Karpas-422 (cell line): Measurements from ENCODE around the gene LRBA. TPM values are rescaled to one million over a fixed set of nuclear protein-coding genes. Genes with fewer than 3 reads are reported as not detected.

ENCODE experiments used
- DNase-seq: peaks from one replicate; pipeline ENCODE4 v3.0.0-alpha.2; 2015
- H2AFZ ChIP-seq: fragments of 200-600 bp; sonication (generic); 2 replicates; pipeline ENCODE4 v1.6.1; 2014; ENCODE audit warnings: antibody characterized with exemption, low read length, mixed read lengths
- H3K27ac ChIP-seq: fragments of 200-600 bp; sonication (generic); 2 replicates; pipeline ENCODE4 v1.5.1; 2014; ENCODE audit warnings: mild to moderate bottlenecking, low read length, moderate library complexity
- H3K27me3 ChIP-seq: fragments of 200-600 bp; sonication (generic); 2 replicates; pipeline ENCODE4 v1.6.1; 2014; ENCODE audit warnings: low read length, mixed read lengths
- H3K36me3 ChIP-seq: fragments of 200-600 bp; sonication (generic); 2 replicates; pipeline ENCODE4 v1.6.1; 2014; ENCODE audit warnings: low read length, mixed read lengths; ENCODE audit not compliant: insufficient read depth
- H3K4me1 ChIP-seq: fragments of 200-600 bp; sonication (generic); 2 replicates; pipeline ENCODE4 v1.6.1; 2014; ENCODE audit warnings: mild to moderate bottlenecking, low read length, mixed read lengths
- H3K4me2 ChIP-seq: fragments of 200-600 bp; sonication (generic); 2 replicates; pipeline ENCODE4 v1.6.1; 2014; ENCODE audit warnings: low read length, low read depth, mild to moderate bottlenecking; ENCODE audit not compliant: poor library complexity, severe bottlenecking
- H3K4me3 ChIP-seq: fragments of 200-600 bp; sonication (generic); 2 replicates; pipeline ENCODE4 v1.5.1; 2014; ENCODE audit warnings: mild to moderate bottlenecking, antibody characterized with exemption, low read length, mixed read lengths
- H3K79me2 ChIP-seq: fragments of 200-600 bp; sonication (generic); 2 replicates; pipeline ENCODE4 v1.6.1; 2014; ENCODE audit warnings: mild to moderate bottlenecking, low read length, mixed read lengths
- H3K9ac ChIP-seq: fragments of 200-600 bp; sonication (generic); 2 replicates; pipeline ENCODE4 v1.6.0; 2014; ENCODE audit warnings: low read length
- H3K9me2 ChIP-seq: fragments of 200-600 bp; sonication (generic), shearing (Covaris generic); replicated peaks from 2 replicates; pipeline ENCODE4 v1.6.0; 2014; ENCODE audit warnings: mild to moderate bottlenecking, low read length, moderate library complexity; ENCODE audit not compliant: insufficient read depth
- H3K9me3 ChIP-seq: fragments of 300-700, 200-600 bp; sonication (generic); 2 replicates; pipeline ENCODE4 v1.6.1; 2014; ENCODE audit warnings: low read length, mixed read lengths
- H4K20me1 ChIP-seq: fragments of 200-600 bp; sonication (generic); 2 replicates; pipeline ENCODE4 v1.6.1; 2014; ENCODE audit warnings: mild to moderate bottlenecking, antibody characterized with exemption, low read length, low read depth; ENCODE audit not compliant: insufficient read depth
- total RNA-seq: library from RNA; depleted of rRNA; stranded (reverse); fragments of >200 nt; shearing (Covaris generic); gene quantifications from 2 replicates; pipeline ENCODE4 v1.2.3, GENCODE V29; 2014; ENCODE audit warnings: low replicate concordance

The LRBA gene
- total RNA-seq, 1 experiment from 2014 or later = 131 TPM

GRCh38 chr4:151045907-151046306, 30.8 kb upstream of the LRBA start:
- H3K36me3 ChIP-seq = no peaks in the 10 kb centered on the region
- H3K9ac ChIP-seq = no peak overlapping the region
- H3K27me3 ChIP-seq = no peaks in the 10 kb centered on the region
- H3K4me2 ChIP-seq = no peak overlapping the region
- no peak overlapping the region for H3K27ac ChIP-seq
- peak; percentile 68 for DNase-seq
- no peaks in the 10 kb centered on the region for H3K9me3 ChIP-seq
- H3K79me2 ChIP-seq = no peaks in the 10 kb centered on the region
- no peaks in the 10 kb centered on the region for H4K20me1 ChIP-seq
- H3K4me3 ChIP-seq = no peak overlapping the region
- no peaks in the 10 kb centered on the region for H3K9me2 ChIP-seq
- no peaks in the 10 kb centered on the region for H3K4me1 ChIP-seq
- H2AFZ ChIP-seq = no peak overlapping the region

- H3K4me3 ChIP-seq = no peak overlapping the region
- H2AFZ ChIP-seq = no peak overlapping the region
- no peak overlapping the region for H3K9ac ChIP-seq
- peaks cover under 1% of the 10 kb centered on the region; the same call in 1 of the 2 replicates for H3K9me2 ChIP-seq
- H3K4me2 ChIP-seq = no peak overlapping the region
- H3K79me2 ChIP-seq = no peaks in the 10 kb centered on the region
- no peak overlapping the region for H3K27ac ChIP-seq
- no peaks in the 10 kb centered on the region for H4K20me1 ChIP-seq
- no peaks in the 10 kb centered on the region for H3K4me1 ChIP-seq
- DNase-seq = no peak
- no peaks in the 10 kb centered on the region for H3K27me3 ChIP-seq
- no peaks in the 10 kb centered on the region for H3K36me3 ChIP-seq
- no peaks in the 10 kb centered on the region for H3K9me3 ChIP-seq
Measured at GRCh38 chr4:151043803-151044515, 28.9 kb upstream of the LRBA start.

- no peaks in the 10 kb centered on the region for H3K4me1 ChIP-seq
- H3K79me2 ChIP-seq = no peaks in the 10 kb centered on the region
- H4K20me1 ChIP-seq = no peaks in the 10 kb centered on the region
- H3K9me2 ChIP-seq = peaks cover 8% of the 10 kb centered on the region; the same call in 1 of the 2 replicates
- no peak overlapping the region for H3K9ac ChIP-seq
- H3K9me3 ChIP-seq = no peaks in the 10 kb centered on the region
- H3K36me3 ChIP-seq = no peaks in the 10 kb centered on the region
- DNase-seq = no peak
- H3K27me3 ChIP-seq = no peaks in the 10 kb centered on the region
- H3K27ac ChIP-seq = no peak overlapping the region
- H3K4me3 ChIP-seq = no peak overlapping the region
- no peak overlapping the region for H3K4me2 ChIP-seq
- H2AFZ ChIP-seq = no peak overlapping the region
Measured at GRCh38 chr4:151039733-151040132, 24.6 kb upstream of the LRBA start.

- Histone ChIP-seq H3K4me3 (no peak overlapping the region), H3K79me2 (no peaks in the 10 kb centered on the region), H2AFZ (no peak overlapping the region), H3K27ac (no peak overlapping the region), H3K9ac (no peak overlapping the region), H3K9me2 (peaks cover 8% of the 10 kb centered on the region; the same call in 1 of the 2 replicates), H4K20me1 (no peaks in the 10 kb centered on the region), H3K27me3 (no peaks in the 10 kb centered on the region), H3K9me3 (no peaks in the 10 kb centered on the region), H3K4me2 (no peak overlapping the region), H3K4me1 (no peaks in the 10 kb centered on the region), H3K36me3 (no peaks in the 10 kb centered on the region)
- no peak for DNase-seq
Measured at GRCh38 chr4:151038452-151039157, 23.5 kb upstream of the LRBA start.

GRCh38 chr4:151035911-151036310, 20.8 kb upstream of the LRBA start:
- Histone ChIP-seq H3K9me2 (peaks cover 8% of the 10 kb centered on the region; the same call in 1 of the 2 replicates), H3K79me2 (no peaks in the 10 kb centered on the region), H3K9me3 (no peaks in the 10 kb centered on the region), H3K4me3 (no peak overlapping the region), H3K27me3 (no peaks in the 10 kb centered on the region), H4K20me1 (no peaks in the 10 kb centered on the region), H3K4me1 (peaks cover 6% of the 10 kb centered on the region; the same call in 1 of the 2 replicates), H3K9ac (no peak overlapping the region), H2AFZ (no peak overlapping the region), H3K27ac (no peak overlapping the region), H3K4me2 (no peak overlapping the region), H3K36me3 (no peaks in the 10 kb centered on the region)
- DNase-seq = no peak

- H3K4me1 ChIP-seq = peaks cover 6% of the 10 kb centered on the region; the same call in 1 of the 2 replicates
- no peak overlapping the region for H3K4me2 ChIP-seq
- no peaks in the 10 kb centered on the region for H4K20me1 ChIP-seq
- no peak for DNase-seq
- H3K9me2 ChIP-seq = peaks cover 8% of the 10 kb centered on the region; the same call in 1 of the 2 replicates
- H3K27me3 ChIP-seq = no peaks in the 10 kb centered on the region
- H3K9ac ChIP-seq = no peak overlapping the region
- H3K27ac ChIP-seq = no peak overlapping the region
- H3K36me3 ChIP-seq = no peaks in the 10 kb centered on the region
- no peaks in the 10 kb centered on the region for H3K9me3 ChIP-seq
- H2AFZ ChIP-seq = no peak overlapping the region
- H3K79me2 ChIP-seq = no peaks in the 10 kb centered on the region
- H3K4me3 ChIP-seq = no peak overlapping the region
Measured at GRCh38 chr4:151035328-151035727, 20.2 kb upstream of the LRBA start.

- H3K27me3 ChIP-seq = no peaks in the 10 kb centered on the region
- no peaks in the 10 kb centered on the region for H3K36me3 ChIP-seq
- peaks cover 6% of the 10 kb centered on the region; the same call in 1 of the 2 replicates for H3K4me1 ChIP-seq
- peaks cover 8% of the 10 kb centered on the region; the same call in 1 of the 2 replicates for H3K9me2 ChIP-seq
- no peak overlapping the region for H3K27ac ChIP-seq
- no peak overlapping the region for H2AFZ ChIP-seq
- H3K9ac ChIP-seq = no peak overlapping the region
- no peak overlapping the region for H3K4me3 ChIP-seq
- no peak for DNase-seq
- no peaks in the 10 kb centered on the region for H3K79me2 ChIP-seq
- H4K20me1 ChIP-seq = no peaks in the 10 kb centered on the region
- H3K4me2 ChIP-seq = no peak overlapping the region
- no peaks in the 10 kb centered on the region for H3K9me3 ChIP-seq
Measured at GRCh38 chr4:151034829-151035228, 19.7 kb upstream of the LRBA start.

- Histone ChIP-seq H3K27ac (no peak overlapping the region), H3K36me3 (no peaks in the 10 kb centered on the region), H3K79me2 (no peaks in the 10 kb centered on the region), H3K9me3 (no peaks in the 10 kb centered on the region), H3K4me2 (peak overlapping the region; percentile 31), H2AFZ (peak overlapping the region; percentile 65; the same call in 1 of the 2 replicates), H4K20me1 (no peaks in the 10 kb centered on the region), H3K9me2 (no peaks in the 10 kb centered on the region), H3K4me1 (peaks cover 6% of the 10 kb centered on the region; the same call in 1 of the 2 replicates), H3K27me3 (no peaks in the 10 kb centered on the region), H3K4me3 (peak overlapping the region; percentile 9; the same call in 1 of the 2 replicates), H3K9ac (no peak overlapping the region)
- DNase-seq = no peak
Measured at GRCh38 chr4:151031831-151032605, 16.9 kb upstream of the LRBA start.
